ENCODE results near the gene ETFA. TPM values are rescaled to one million over a fixed set of nuclear protein-coding genes. Genes with fewer than 3 reads are reported as not detected.
A peak's percentile ranks its signal among the peaks of the same experiment; 100 is the strongest.

ETFA gene
- total and polyA plus RNA-seq, 9 of the 15 experiments (the other 6 are each of a cell fraction or from before 2014, with no cell fraction given) = 130 to 543 (median 232) TPM

- TF ChIP-seq, protein P1, sequence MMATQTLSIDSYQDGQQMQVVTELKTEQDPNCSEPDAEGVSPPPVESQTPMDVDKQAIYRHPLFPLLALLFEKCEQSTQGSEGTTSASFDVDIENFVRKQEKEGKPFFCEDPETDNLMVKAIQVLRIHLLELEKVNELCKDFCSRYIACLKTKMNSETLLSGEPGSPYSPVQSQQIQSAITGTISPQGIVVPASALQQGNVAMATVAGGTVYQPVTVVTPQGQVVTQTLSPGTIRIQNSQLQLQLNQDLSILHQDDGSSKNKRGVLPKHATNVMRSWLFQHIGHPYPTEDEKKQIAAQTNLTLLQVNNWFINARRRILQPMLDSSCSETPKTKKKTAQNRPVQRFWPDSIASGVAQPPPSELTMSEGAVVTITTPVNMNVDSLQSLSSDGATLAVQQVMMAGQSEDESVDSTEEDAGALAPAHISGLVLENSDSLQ (IDR thresholded peaks at IDR 0.05) = peak; percentile 70
- TF ChIP-seq SIRT6 (IDR thresholded peaks at IDR 0.05; ENCODE audit: low read depth, low read length) (no peak), NR2C2 (CRISPR knock-in tag; IDR thresholded peaks at IDR 0.05) (no peak), NR2C2 (tag; IDR thresholded peaks at IDR 0.05) (peak; percentile 25; the same call in 1 of the 2 replicates), SP1 (CRISPR knock-in tag; IDR thresholded peaks at IDR 0.05) (peak; percentile 74), ZNF133 (CRISPR knock-in tag; IDR thresholded peaks at IDR 0.05) (no peak), NBN (IDR thresholded peaks at IDR 0.05; ENCODE audit: low read depth) (no peak; the same call in 1 of the 2 replicates), GTF2B (IDR thresholded peaks at IDR 0.05; ENCODE audit: extremely low read depth, insufficient read length) (no peak), FOXK1 (CRISPR knock-in tag; IDR thresholded peaks at IDR 0.05; ENCODE audit: borderline replicate concordance) (no peak), TAF1 (IDR thresholded peaks at IDR 0.05; ENCODE audit: control insufficient read depth, extremely low read depth, insufficient read depth, low read length, severe bottlenecking) (peak; percentile 89), POLR2A (conservative IDR thresholded peaks at IDR 0.05) (peak; percentile 83), DNMT1 (IDR thresholded peaks at IDR 0.05) (no peak), HDAC8 (tag; IDR thresholded peaks at IDR 0.05) (no peak), CBX1 (IDR thresholded peaks at IDR 0.05; ENCODE audit: low read depth) (no peak), CHD1 (IDR thresholded peaks at IDR 0.05; ENCODE audit: low read length) (no peak), POLR2G (IDR thresholded peaks at IDR 0.05; ENCODE audit: low read depth, low read length) (peak; percentile 94), ZNF431 (CRISPR knock-in tag; IDR thresholded peaks at IDR 0.05) (no peak), POLR2H (tag; IDR thresholded peaks at IDR 0.05; ENCODE audit: low read depth) (peak; percentile 95), TARDBP (IDR thresholded peaks at IDR 0.05) (no peak), NUFIP1 (IDR thresholded peaks at IDR 0.05; ENCODE audit: partially characterized antibody) (no peak), MEF2A (IDR thresholded peaks at IDR 0.05; ENCODE audit: control insufficient read depth, low read depth, low read length) (no peak), ZNF507 (tag; conservative IDR thresholded peaks at IDR 0.05) (no peak), CBFB (CRISPR knock-in tag; IDR thresholded peaks at IDR 0.05) (no peak), BHLHE40 (IDR thresholded peaks at IDR 0.05; ENCODE audit: low read length) (peak; percentile 55), TBP (optimal IDR thresholded peaks at IDR 0.05; ENCODE audit: low read depth, low read length) (peak; percentile 82)
- TF ChIP-seq, protein P2, sequence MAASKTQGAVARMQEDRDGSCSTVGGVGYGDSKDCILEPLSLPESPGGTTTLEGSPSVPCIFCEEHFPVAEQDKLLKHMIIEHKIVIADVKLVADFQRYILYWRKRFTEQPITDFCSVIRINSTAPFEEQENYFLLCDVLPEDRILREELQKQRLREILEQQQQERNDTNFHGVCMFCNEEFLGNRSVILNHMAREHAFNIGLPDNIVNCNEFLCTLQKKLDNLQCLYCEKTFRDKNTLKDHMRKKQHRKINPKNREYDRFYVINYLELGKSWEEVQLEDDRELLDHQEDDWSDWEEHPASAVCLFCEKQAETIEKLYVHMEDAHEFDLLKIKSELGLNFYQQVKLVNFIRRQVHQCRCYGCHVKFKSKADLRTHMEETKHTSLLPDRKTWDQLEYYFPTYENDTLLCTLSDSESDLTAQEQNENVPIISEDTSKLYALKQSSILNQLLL (CRISPR knock-in tag; IDR thresholded peaks at IDR 0.05; ENCODE audit: borderline replicate concordance) = no peak
- TF ChIP-seq, protein P3, sequence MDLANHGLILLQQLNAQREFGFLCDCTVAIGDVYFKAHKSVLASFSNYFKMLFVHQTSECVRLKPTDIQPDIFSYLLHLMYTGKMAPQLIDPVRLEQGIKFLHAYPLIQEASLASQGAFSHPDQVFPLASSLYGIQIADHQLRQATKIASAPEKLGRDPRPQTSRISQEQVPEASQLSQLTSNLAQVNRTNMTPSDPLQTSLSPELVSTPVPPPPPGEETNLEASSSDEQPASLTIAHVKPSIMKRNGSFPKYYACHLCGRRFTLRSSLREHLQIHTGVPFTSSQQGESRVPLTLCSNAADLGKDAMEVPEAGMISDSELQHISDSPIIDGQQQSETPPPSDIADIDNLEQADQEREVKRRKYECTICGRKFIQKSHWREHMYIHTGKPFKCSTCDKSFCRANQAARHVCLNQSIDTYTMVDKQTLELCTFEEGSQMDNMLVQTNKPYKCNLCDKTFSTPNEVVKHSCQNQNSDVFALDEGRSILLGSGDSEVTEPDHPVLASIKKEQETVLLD (IDR thresholded peaks at IDR 0.05) = peak; percentile 82
These were observed 25.2 kb upstream of the ETFA start, which contains the start of gene ISL2 (continued) for GRCh38 chr15:76336254-76337058.
